Stimulated activated CD4-positive, alpha-beta T cell treated with anti-CD3 and anti-CD28 coated beads, TNF-alpha, amount 100 ng/mL, for 48 hours (primary cell): ENCODE measurements around the gene MGAT3.
"Not testable (repeated sequence)": the region's sequence is repeated elsewhere in the genome, so short reads cannot be mapped to it uniquely, and the experiment has no call there.

ENCODE experiments used
- DNase-seq, 3 donors: peaks; one replicate each; pipeline ENCODE4 v3.0.0-alpha.2; 2020; ENCODE audit warnings: low read depth in 3 of 3

MGAT3 gene

DNA sequence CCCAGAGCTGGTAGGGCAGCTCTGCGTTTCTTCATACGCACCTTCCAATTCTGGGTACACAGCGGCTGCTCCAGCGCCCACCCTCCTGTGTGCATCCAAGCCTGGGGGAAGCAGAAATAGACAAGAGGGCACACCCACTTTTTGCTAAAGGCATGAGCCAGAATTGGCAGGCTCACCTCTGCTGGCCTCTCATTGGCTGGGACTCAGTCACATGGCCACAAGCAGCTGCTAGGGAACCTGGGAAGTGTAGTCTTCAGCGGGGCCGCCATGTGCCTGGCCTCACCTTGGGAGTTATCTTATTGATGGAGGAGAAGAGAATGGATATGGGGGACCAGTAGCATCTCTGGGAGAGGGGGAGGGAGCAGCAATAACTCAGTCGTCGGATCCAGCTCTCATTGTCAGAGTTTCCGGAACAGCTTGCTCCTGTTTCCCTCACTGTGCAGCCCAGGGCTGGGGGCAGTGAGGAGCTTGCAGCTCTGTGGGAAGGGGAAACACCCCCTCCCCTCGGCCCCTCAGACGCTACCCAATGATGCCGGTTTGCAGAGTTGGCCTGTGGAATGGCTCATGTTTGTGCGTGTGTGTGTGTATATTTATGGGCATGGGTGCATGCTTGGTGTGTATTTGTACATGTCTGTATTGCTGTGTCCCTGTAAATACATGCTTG lies 33.5 kb downstream of the MGAT3 start:
- DNase-seq, result peak; percentile 68 to 77 (median 77)

GRCh38 chr22:39490966-39491680 lies 34.3 kb downstream of the MGAT3 start:
- no peak for DNase-seq

DNA sequence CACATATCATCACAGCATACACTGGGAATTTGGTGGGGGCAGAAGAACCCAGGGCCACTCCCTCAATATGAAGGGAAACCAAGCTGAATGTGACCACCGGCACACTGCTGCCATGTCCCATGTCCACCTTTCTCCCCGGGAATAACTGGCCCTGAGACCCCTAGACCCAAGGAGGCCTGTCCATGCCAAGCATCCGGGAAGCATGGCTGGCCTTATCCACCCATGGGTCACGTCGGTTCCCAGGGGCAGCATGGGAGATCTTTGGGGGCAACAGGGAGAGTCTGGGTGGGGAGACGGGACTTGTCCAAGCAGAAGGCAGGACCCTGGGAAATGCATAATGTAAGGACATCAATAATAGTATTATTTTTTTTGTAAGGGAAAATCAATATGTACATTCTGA lies 34.9 kb downstream of the MGAT3 start:
- DNase-seq, result no peak

DNA sequence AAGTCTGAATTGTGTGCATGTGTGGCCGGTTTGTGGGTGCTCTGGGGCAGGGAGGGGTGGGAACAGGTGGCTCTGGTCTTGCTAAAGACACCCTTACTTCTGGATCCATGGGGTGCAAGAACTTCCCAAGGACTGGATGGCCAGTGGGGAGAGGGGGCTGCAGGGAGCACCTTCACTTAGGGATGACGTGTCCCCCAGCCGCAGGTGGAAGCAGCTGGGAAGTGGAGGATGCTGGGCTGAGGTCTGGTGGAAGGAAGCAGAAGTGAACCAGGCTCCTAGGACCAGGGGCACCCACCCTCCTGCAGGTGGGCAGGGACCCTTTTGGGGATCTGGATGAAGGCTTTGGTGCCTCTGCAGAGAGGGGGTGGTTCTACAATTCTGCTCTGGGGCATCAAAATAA lies 35.4 kb downstream of the MGAT3 start:
- no peak for DNase-seq

DNA sequence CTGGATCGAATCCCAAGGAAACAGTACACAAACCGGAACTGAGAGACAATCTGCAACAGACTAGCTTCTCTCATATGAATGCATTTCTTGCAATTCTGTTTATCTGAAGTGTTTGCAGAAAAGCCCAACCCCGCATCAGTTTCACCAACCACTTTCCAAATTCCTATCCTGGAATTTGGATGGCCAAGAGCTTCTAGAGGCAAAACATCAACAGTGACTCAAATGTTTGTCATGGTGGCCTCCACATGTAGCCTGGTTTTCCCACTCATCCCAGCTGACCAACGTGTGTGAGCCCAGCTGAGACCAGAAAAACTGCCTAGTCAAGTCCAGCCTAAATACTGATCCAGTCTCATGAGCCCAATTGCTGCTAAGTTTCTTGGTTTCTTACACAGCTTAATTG lies 36.9 kb downstream of the MGAT3 start:
- no peak for DNase-seq

- no peak for DNase-seq
These were observed 37.8 kb downstream of the MGAT3 start for GRCh38 chr22:39494471-39495120.

DNA sequence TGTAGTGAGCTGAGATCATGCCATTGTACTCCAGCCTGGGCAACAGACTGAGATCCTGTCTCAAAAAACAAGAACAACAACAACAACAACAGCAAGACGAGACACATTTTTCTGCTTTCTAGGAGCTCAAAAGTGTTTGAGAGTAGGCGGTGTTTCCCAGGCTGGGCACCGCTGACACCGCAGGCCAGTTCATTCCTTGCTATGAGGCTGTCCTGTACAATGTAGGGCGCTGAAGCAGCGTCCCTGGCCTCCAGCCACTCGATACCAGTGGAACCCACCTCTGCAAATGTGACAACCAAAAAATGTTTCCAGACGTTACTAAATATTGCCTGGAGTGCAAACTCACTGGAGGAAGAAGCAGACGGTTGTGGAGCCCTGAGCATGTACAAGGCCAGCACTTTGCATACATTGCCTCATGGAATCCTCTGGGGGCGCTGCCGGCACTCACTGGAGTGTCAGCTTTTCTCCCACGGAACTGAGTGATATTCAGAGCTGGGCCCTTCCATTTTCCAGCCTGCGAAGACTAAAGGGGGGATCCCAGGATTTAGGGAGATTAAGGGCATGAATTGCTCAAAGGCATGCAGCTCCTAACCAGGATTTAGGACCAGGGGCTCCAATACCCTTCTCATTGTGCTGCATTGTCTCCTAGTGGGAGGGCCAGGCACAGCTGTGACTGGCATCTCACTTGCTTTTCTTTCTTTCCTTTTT lies 39.5 kb downstream of the MGAT3 start:
- DNase-seq, result peak; percentile 38 to 49 (median 41)

- DNase-seq, result no peak
These were observed 40.6 kb downstream of the MGAT3 start for GRCh38 chr22:39497429-39497828.

DNA sequence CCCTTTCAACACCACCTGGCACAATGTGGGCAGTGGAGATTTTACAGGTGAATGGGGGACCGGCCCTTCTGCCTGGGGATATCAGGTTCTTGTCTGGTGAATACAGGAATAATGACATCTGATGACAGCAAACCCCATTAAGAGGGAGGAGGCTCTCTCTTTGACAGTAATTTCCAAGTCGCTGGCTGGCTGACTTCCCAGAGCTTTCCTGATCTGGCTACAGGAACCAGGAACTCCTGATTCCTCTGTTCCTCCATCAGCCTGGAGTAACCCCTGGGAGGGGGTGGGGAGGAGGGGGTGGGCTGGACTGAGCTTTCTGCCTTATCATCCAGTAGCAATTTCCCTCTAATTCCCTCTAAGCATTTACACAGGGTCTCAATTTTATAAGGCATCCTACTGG lies 41.6 kb downstream of the MGAT3 start:
- no peak for DNase-seq

GRCh38 chr22:39498802-39499201 lies 42.0 kb downstream of the MGAT3 start:
- no peak for DNase-seq

DNA sequence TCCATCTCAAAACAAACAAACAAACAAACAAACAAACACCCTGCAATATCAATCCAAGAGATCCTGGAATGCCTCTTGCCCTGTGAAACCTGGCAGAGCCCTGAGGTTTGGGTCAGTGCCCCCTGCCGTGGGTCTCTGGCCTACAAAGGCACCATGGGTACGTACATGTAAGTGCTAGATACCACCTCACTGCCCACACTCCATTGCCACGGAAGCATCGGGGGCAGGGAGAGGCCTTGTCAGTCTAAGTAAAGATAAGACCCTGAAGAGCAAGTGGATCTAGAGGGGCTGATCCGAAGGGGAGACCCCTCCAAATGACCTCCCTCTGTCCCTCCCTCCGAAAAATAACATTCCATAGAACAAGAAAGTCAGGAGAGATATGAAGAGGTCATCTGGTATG lies 43.3 kb downstream of the MGAT3 start:
- DNase-seq, result no peak

DNA sequence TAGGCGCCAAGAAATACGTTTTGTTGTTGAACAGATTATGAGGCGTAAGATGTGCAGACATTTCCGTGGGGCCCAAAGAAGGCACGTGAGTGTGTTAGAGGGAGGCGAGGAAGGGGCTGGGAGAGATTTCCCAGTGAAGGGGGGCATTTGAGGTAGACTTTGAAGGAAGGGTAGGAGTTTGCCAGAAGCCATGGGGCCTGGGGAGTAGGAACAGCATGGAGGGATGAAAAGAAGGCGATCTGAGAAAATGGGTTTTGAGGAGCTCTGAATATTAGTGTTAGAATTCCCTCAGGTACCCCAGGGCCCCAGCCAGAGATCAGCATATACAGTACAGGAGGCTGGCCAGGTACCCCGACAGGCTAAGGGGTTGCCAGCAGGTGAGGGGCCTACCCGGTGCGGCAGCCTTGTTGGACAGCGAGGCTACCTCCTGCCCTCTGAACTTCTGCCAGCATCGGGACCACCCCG lies 44.9 kb downstream of the MGAT3 start:
- no peak for DNase-seq

- DNase-seq, result peak; percentile 88 to 96 (median 91)
These were observed 45.4 kb downstream of the MGAT3 start, which contains the start of gene MIEF1 for GRCh38 chr22:39502109-39502788. MIEF1 (plus strand) TSS chr22:39502290; CDS start chr22:39511295, 9,005 bp downstream.

- DNase-seq, result no peak
These were observed 46.1 kb downstream of the MGAT3 start for GRCh38 chr22:39502789-39503409.

GRCh38 chr22:39503630-39504029 lies 46.8 kb downstream of the MGAT3 start:
- no peak for DNase-seq

DNA sequence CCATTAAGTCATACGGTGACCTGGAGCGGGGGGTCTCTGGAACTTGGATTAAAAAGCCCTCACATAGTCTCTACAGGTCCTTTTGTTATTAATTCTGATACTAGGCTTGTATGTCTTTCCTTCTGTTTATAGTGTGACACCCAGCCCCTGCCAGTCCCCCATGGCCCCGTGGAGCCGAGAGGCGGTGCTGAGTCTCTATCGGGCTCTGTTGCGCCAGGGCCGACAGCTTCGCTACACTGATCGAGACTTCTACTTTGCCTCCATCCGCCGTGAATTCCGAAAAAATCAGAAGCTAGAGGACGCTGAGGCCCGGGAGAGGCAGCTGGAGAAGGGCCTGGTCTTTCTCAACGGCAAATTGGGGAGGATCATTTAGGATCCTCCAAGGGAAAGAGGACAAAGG lies 47.3 kb downstream of the MGAT3 start:
- no peak for DNase-seq

DNA sequence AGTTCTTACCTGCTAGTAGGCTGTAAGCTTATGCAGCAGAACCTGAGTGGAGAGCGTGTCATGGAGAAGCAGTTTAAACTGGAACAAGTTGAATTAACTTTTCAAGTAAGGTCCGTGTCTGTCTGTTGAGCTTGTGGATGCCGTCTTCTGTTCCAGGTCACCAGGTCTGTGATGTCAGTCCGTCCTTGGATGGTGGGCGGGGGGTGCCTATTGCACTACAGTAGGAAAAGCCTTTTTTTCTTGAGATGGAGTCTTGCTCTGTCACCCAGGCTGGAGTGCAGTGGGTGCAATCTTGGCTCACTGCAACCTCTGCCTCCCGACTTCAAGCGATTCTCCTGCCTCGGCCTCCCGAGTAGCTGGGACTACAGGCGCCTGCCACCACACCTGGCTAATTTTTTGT lies 50.2 kb downstream of the MGAT3 start:
- not testable (repeated sequence) for DNase-seq

DNA sequence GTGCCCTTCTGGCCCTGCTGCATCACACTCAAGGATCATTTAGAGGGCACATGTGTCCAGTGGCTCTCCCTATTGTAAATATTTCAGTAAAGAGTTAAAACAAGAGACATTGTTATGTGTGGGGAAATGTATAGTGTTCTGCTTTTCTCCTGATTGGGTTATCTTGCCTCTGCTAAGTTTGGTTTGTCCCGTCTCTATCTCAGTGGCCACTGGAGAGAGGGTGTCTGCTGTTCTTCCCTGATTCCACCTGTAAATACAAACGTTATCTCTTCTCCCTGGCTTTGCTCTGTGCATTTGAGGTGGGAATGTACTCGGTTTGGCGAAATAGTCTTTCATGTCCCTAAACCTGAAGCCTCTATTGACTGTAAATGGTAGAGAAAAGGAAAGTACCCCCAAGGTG lies 51.6 kb downstream of the MGAT3 start:
- no peak for DNase-seq

DNA sequence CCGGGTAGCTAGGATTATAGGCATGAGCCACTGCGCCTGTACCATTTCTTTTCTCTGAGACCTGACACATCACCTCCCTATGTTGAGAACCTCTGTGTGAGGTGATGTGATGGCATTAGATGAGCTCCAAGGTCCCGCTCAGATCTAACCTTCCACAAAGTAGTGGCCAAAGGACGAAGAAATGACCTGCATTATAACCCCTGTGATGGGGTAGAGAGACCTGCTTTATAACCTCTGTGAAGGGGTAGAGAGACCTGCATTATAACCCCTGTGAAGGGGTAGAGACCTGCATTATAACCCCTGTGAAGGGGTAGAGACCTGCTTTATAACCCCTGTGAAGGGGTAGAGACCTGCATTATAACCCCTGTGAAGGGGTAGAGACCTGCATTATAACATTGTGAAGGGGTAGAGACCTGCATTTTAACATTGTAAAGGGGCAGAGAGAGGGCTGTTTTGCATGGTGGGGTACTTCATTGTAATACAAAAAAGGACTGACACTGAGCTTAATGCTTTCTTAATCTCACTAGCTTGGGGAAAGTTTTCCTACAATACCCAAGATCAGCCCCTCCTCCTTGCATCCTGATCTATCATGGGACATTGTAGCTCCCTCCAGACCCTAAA lies 53.8 kb downstream of the MGAT3 start:
- no peak for DNase-seq

DNA sequence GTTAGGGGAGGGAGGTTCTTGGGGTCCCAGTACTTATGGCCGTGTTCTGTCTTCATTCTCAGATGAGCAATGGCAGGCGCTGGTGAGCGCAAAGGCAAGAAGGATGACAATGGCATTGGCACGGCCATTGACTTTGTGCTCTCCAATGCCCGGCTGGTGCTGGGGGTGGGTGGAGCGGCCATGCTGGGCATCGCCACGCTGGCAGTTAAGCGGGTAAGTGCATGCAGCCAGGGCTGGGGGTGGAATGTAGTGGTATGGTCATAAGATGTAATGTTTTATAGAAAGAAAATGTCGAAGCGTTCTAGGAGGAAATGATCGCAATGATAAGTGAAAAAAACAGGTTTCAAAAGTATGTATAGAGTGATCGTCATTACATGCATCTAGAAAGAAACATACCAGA lies 54.4 kb downstream of the MGAT3 start:
- DNase-seq, result no peak

DNA sequence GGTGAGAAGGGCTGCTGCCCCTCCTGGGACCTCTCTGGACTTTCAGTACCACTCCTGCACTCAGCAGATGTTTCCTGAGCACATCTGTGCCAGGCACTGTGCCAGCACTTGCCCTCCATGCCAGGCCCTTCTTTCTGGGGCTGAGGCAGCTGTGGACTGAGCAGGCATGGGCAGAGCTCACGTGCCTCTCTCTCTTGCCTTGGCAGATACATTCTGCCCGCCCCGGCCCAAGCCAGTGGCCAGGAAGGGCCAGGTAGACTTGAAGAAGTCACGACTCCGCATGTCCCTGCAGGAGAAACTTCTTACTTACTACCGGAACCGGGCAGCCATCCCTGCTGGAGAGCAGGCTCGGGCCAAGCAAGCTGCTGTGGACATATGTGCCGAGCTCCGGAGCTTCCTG lies 55.2 kb downstream of the MGAT3 start:
- no peak for DNase-seq
